Measurements from ENCODE around the gene IL18.

GRCh38 chr11:112212710-112213109, 48.8 kb upstream of the IL18 start:
- TF ChIP-seq CTCF (IDR thresholded peaks at IDR 0.05), result no peak
- no peak for TF ChIP-seq EZH2 (IDR thresholded peaks at IDR 0.05)

Measured in neural progenitor cell (in vitro differentiated cells).